IPS-18c (cell line): ENCODE results near the gene RINL.
"Not testable (repeated sequence)": the region's sequence is repeated elsewhere in the genome, so short reads cannot be mapped to it uniquely, and the experiment has no call there.

Experiments
- H3K4me3 ChIP-seq: 2 replicates; pipeline ENCODE4 v1.7.0; 2013; ENCODE audit warnings: low read depth, mild to moderate bottlenecking, low read length, moderate library complexity; ENCODE audit not compliant: insufficient read depth
- H3K9me3 ChIP-seq: one replicate; pipeline ENCODE4 v1.6.1; 2013; ENCODE audit warnings: mild to moderate bottlenecking, low read length, moderate library complexity; ENCODE audit not compliant: control insufficient read depth, insufficient read depth

Gene RINL

DNA sequence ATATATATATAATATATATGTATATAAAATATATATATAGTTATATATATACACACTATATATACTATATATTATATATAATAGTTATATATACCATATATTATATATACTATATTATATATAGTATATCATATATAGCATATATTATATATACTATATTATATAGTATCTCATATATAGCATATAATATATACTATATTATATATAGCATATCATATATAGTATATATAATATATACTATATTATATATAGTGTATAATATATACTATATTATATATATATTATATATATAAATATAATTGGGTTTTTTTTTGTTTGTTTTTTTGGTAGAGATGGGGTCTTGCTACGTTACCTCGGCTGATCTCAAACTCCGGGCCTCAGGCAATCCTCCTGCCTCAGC is 16.7 kb downstream of the RINL start:
- Histone ChIP-seq H3K9me3 (peaks cover 5% of the 10 kb centered on the region), H3K4me3 (no peak overlapping the region)

DNA sequence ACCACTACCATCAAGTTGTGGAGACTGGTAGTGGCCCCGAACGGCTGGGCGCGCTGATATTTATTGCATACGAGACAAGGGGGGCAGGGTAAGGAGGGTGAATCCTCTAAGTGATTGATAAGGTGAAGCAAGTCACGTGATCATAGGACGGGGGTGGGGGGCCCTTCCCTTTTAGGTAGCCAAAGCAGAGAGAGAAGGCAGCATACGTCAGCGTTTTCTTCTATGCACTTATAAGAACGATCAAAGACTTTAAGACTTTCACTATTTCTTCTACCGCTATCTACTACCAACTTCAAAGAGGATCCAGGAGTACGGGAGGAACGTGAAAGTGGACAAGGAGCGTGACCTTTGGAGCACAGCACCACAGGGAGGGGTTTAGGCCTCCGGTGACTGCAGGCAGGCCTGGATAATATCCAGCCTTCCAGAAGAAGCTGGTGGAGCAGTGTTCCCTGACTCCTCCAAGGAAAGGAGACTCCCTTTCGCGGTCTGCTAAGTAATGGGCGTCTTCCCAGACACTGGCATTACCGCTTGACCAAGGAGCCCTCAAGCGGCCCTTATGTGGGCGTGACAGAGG is 18.4 kb downstream of the RINL start:
- not testable (repeated sequence) for H3K4me3 ChIP-seq, H3K9me3 ChIP-seq

DNA sequence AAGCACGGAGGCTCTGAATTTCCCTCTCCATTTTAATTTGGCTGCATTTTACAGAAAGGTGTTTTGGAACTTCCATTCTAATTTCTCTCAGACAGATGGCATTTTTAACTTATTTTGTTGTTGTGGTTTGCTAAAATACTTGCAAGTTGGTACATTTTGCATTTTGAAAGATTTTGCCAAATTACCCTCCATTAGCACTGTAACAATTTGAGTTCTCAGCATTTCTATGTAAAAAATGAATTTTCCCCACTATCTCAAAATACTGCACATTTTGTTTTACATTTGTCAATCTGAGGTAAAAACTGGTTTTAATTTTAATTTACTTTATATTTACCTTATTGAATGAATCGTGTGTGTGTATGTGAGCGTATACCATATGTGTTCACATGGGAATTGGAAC is 21.3 kb downstream of the RINL start:
- no peak overlapping the region for H3K4me3 ChIP-seq

DNA sequence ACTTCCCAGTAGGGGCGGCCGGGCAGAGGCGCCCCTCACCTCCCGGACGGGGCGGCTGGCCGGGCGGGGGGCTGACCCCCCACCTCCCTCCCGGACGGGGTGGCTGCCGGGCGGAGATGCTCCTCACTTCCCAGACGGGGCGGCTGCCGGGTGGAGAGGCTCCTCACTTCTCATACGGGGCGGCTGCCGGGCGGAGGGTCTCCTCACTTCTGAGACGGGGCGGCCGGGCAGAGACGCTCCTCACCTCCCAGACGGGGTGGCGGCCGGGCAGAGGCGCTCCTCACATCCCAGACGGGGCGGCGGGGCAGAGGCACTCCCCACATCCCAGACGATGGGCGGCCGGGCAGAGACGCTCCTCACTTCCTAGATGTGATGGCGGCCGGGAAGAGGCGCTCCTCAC is 22.3 kb downstream of the RINL start:
- H3K4me3 ChIP-seq, H3K9me3 ChIP-seq: not testable (repeated sequence)

More for the DNA sequence above, 21.3 kb downstream of the RINL start:
- peaks cover 5% of the 10 kb centered on the region for H3K9me3 ChIP-seq

DNA sequence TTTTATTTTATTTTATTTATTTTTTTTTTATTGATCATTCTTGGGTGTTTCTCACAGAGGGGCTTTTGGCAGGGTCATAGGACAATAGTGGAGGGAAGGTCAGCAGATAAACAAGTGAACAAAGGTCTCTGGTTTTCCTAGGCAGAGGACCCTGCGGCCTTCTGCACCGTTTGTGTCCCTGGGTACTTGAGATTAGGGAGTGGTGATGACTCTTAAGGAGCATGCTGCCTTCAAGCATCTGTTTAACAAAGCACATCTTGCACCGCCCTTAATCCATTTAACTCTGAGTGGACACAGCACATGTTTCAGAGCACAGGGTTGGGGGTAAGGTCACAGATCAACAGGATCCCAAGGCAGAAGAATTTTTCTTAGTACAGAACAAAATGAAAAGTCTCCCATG is 23.1 kb downstream of the RINL start:
- H3K4me3 ChIP-seq, H3K9me3 ChIP-seq: not testable (repeated sequence)

DNA sequence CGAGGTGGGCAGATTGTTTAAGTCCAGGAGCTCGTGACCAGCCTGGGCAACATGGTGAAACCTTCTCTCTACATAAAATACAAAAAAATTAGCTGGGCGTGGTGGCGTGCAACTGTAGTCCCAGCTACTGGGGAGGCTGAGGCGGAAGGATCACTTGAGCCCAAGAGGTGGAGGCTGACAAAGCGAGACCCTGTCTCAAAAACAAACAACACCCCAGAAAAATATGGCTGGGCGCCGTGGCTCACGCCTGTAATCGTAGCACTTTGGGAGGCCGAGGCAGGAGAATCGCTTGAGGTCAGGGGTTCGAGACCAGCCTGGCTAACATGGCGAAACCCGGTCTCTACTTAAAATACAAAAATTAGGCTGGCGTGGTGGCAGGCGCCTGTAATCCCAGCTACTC is 24.9 kb downstream of the RINL start:
- no peak overlapping the region; the same call in 1 of the 2 replicates for H3K4me3 ChIP-seq
- H3K9me3 ChIP-seq = peaks cover 5% of the 10 kb centered on the region

DNA sequence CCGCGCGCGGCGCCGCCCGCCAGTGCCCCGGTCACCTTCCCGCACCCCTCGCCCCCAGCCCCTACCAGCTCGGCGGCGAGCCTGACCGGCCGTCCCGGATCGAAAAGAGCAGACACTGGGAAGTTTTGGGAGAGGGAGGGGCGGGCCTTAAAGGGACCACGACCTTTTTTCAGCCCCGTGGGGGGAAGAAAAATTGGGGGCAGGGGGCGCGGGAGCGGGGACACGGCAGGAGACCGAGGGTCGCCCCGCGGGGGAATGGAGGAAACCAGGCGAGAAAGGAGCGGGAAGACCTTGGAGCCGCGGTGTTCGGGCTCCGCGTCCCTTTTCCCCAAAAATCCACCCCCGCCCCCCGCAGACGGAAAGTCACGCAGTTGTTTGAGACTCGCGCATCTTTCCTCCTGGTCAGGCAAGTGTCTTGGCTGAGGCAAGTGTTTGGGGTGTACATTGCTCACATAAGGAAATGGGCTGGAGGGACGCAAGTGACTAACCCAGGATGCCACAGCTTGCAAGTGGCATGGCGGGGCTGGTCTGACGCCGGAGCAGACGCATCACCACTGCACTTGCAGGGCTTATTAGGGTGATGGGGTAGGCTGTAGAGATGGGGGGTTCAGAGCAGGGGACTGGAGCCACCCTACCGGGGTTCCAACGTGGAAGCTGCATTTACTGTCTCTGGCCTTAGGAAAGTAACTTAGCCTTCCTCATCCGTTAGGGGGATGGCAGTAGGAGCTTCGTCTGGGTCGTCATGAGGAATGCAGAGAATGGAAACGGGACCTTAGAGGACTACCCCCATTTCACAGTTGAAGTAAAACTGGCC is 25.6 kb downstream of the RINL start:
- peak overlapping the region; percentile 87 for H3K4me3 ChIP-seq
- H3K9me3 ChIP-seq = peaks cover 5% of the 10 kb centered on the region

DNA sequence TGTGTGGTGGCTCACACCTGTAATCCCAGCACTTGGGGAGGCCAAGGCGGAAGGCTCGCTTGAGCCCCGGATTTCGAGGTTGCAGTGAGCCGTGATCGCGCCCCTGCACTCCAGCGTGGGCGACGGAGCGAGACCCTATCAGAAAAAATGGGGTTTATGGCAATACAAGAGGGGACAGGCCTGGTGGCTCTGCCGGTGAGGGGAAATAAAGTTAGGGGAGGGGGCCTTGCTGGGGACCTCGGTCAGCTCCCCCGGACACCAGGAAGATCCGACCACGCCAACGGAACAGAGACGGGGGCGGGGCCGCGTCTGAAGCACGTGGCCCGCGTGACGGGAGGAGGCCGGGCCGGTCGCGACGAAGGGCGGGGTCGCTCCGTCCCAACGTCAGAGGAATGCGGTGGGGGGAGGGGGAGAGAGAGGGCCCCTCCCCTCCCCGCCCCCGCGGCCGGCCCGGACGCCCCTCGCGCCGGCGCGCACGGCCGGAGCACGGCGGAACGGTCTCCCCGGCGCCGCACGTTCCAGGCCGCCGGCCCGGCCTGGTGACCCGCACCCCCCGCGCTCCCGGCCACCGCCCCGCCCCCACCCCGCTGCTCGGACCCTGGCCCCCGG is 26.3 kb downstream of the RINL start:
- H3K9me3 ChIP-seq = peaks cover 3% of the 10 kb centered on the region
- peak overlapping the region; percentile 87 for H3K4me3 ChIP-seq

DNA sequence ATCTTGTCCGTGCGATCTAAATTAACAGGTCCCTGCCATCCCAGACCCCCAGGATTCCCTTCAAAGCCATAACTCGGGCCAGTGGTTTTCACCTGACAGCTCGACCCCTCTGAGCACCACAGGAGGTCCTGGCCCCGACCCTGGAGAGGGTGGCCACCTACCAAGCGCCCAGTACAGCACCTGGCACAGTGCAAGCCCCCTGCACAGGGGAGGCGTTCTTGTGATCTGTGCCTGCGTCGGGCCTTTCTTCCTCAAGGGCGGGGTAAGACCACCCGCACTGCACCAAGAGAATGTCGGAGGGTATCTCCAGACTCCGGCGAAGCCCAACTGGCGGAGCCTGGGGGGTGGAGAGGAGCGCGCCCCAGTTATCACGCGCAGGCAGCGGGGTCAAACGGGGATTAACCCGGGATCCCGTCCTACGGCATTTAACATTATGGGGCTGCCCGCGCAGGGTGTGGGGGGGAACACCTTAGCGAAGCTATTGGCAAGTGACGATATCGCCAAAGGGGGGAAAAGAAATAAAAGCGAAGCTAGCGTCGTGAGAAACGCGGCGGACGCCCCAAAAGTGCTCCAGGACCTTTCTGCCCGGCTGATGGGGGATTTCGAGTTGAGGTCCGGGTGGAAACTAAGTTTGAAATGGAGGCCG is 27.0 kb downstream of the RINL start:
- Histone ChIP-seq H3K4me3 (peak overlapping the region; percentile 66), H3K9me3 (no peaks in the 10 kb centered on the region)

DNA sequence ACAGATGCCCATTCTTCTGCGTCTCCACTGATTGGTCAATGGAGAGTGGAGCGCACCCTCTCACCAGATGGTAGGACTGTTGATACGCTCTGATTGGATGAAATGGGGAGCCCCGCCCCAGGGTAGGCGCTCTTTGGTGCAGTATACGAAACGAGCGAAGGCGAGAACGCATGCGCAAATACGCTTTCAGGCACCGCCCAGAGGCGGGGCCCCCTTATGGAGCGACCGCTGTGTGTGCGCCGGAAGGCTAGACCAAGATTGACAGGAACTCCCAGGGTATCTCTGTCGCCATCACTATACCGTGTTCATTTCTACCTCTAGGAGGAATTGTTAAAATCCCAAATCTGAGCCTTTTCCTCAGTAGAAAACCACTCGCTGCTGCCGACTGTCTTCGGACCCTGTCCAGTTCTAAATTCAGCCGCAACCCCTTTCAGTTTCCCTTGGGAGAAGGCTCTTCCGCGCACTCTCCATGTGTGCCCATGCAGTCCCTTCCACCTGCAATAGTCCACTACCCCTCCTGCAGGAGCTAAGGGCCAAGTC is 27.6 kb downstream of the RINL start:
- no peaks in the 10 kb centered on the region for H3K9me3 ChIP-seq
- H3K4me3 ChIP-seq = peak overlapping the region; percentile 66

DNA sequence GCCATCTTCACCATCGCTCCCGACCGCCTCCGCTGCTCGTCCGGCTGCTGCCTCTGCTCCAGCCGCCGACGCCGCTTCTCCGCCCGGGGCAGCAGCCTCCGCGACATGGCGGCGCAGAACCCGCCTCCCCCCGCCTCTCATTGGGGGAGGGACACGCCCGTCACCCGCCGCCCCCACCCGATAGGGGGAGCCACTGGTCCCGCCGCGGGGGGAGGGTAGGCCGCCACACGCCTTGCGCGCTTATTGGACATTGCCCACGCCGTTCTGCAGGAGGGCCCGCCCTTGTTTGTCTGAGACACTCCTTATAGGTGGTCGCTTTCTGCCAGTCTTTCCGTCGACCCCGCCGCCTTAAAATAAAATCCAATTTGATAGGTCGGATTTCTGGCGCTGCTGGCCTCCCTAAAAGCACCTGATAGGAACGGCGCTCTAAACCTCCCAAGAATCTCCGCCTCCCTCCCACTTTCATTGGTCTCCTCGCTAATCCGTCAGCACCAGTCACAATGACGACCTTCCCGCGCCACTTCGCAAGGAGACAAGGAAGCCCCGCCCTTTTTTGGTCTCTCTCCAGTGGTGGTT is 28.1 kb downstream of the RINL start, which contains the start of gene HNRNPL:
TSS of gene HNRNPL (minus strand) at position 127 of the 576 bp plus-strand sequence. CDS start at position 107, 20 bp downstream.
- Histone ChIP-seq H3K4me3 (peak within 1 kb of the TSS; percentile 72), H3K9me3 (no peaks in the 10 kb centered on the region)

DNA sequence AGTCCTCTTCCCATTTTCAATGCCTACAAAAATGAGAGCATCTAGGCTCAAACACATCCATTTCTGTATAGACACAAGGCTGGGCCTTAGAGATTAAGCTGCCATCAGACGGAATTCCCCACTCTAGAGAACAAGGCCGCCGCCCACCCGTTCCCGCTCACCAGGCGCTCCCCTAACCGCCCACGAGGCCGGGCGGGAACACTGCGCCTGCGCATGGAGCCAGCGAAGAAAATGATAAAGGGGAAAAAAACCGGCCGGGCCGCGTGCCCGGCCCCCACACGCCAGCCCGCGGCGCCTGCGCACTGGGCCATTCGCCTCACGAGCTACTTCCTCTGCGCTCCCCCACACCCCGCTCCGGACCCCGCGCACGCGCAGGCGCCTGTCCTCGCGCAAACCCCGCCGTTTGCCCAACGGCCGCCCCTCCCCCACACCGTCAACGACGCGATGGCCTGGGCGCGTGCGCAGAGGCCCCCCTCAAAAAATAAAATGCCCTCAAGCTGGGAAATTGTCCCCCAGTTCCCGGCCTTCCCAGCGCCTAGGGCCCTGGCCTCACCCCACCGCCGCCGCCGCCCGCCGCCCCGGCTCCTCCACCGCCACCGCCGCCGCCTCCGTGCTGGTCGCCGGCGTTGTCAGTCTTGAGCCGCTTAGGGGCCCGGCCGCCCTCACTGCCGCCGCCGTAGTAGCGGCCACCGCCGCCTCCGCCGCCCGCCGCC is 28.8 kb downstream of the RINL start:
- H3K4me3 ChIP-seq = peak overlapping the region; percentile 72
- H3K9me3 ChIP-seq = no peaks in the 10 kb centered on the region

DNA sequence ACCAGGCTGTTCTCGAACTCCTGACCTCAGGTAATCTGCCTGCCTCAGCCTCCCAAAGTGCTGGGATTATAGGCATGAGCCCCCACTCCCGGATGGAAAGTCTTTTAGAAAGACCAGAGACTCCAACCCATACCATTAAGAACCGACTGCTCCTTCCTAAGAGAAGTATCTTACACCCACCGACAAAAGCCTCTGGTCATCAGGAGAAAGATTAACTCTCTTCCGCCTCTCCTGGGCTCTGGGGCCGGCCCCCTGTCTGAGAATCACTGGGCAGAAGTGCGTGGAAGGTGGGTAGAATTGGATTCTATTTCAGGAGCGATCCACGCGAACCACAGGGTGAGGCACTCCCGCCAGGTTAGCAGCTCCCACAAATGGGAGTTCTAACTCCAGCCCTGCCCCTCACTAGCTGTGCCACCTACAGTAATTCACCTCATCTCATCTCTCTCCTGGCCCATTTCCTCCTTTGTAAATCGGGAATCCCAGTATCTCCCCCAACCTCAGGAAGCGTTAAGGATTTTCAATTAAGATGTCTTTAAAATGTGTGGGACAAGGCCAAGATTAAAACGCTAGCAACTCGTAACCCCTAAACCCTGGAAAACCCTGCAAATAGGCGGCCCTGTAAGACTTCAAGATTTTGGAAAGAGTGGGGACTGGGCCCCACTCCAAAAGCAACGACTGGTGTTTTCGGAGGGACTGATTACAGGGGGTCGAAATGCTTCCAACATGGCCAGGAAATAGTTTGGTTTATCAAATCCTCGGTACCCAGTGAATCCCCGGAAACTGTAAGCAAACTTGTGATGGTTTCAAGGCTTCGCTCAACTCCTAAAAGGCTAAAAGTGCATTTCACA is 29.6 kb downstream of the RINL start:
- H3K4me3 ChIP-seq = peak overlapping the region; percentile 72
- no peaks in the 10 kb centered on the region for H3K9me3 ChIP-seq

DNA sequence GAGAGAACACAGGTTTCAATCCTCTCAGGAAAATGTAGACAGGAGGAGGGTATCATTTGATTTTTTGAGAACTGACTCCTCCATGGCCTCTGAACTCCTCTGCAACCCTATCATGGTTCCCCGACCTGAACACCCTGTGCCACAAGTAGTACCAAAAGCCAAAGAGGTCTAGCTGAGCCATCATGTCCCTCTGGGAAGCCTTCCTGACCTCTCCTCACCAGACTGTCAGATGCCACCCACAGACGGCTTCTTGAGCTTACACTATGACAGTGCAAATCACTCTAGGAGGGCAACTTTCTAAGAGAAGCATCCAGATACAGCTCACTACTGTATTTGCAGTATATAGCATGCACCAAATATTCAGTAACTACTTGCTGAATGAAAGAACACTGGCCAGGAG is 32.0 kb downstream of the RINL start:
- H3K4me3 ChIP-seq = no peak overlapping the region
- peaks cover 2% of the 10 kb centered on the region for H3K9me3 ChIP-seq

DNA sequence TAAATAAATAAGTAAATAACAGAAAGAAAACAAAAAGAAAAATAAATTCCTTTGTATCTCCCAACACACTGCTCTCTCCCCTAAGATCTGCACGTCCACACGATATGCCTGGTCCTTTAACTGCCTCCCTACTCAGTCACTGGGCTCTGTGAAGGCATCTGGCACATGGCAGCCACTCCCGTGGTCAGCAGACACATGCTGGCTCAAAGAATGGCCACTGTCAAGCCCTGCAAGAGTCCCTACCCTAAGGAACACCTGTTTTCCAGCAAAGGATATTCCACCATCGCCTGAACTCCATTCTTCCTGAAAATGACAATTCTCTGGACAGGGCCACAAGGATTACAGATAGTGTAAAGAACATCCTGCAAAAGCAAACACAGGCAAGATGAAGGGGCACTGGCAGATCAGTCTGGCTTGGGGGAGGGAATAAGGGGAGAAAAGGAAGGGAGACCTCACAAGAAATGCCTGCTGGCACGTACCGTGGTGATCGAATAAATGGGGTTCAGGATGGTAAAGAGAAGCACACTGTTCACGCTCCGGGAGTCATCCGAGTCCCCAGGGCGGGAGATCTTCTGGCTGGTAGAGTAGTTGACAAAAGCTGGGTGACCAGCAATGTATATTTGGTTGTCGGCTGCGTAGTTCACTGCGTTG is 32.6 kb downstream of the RINL start:
- H3K4me3 ChIP-seq = no peak overlapping the region
- peaks cover 2% of the 10 kb centered on the region for H3K9me3 ChIP-seq
